Neural progenitor cell (in vitro differentiated cells): ENCODE results near the gene CALY. TPM values are rescaled to one million over a fixed set of nuclear protein-coding genes. Genes with fewer than 3 reads are reported as not detected.

Source experiments
- DNase-seq: peaks from one replicate; pipeline ENCODE4 v3.0.0-alpha.2; 2016; ENCODE audit warnings: low spot score
- H2AFZ ChIP-seq: fragments of 200-600 bp; sonication (generic); replicated peaks from 2 replicates; pipeline ENCODE4 v1.6.1; 2016; ENCODE audit warnings: antibody characterized with exemption
- H3F3A ChIP-seq: fragments of 200-600 bp; sonication (generic); 2 replicates; pipeline ENCODE4 v1.6.1; 2016; ENCODE audit warnings: antibody characterized with exemption, low read depth
- H3K27ac ChIP-seq: fragments of 200-600 bp; sonication (generic); 2 replicates; pipeline ENCODE4 v1.5.1; 2016; ENCODE audit warnings: mild to moderate bottlenecking
- H3K27me3 ChIP-seq: fragments of 200-600 bp; sonication (generic); 2 replicates; pipeline ENCODE4 v1.6.1; 2016; ENCODE audit warnings: mild to moderate bottlenecking, moderate library complexity
- H3K36me3 ChIP-seq: fragments of 200-600 bp; sonication (generic); 2 replicates; pipeline ENCODE4 v1.5.1; 2016
- H3K4me1 ChIP-seq: fragments of 200-600 bp; sonication (generic); 2 replicates; pipeline ENCODE4 v1.6.1; 2016; ENCODE audit warnings: mixed run types
- H3K4me2 ChIP-seq: fragments of 200-600 bp; sonication (generic); 2 replicates; pipeline ENCODE4 v1.6.1; 2016
- H3K4me3 ChIP-seq: fragments of 200-600 bp; sonication (generic); 2 replicates; pipeline ENCODE4 v1.5.1; 2016
- H3K79me2 ChIP-seq: fragments of 200-600 bp; sonication (generic); 2 replicates; pipeline ENCODE4 v1.6.1; 2016; ENCODE audit warnings: low read depth
- H3K9ac ChIP-seq: fragments of 200-600 bp; sonication (generic); 2 replicates; pipeline ENCODE4 v1.6.1; 2016
- H3K9me3 ChIP-seq: fragments of 200-600 bp; sonication (generic); 2 replicates; pipeline ENCODE4 v1.5.1; 2016; ENCODE audit warnings: low read depth
- H4K20me1 ChIP-seq: fragments of 200-600 bp; sonication (generic); 2 replicates; pipeline ENCODE4 v1.6.1; 2016; ENCODE audit warnings: low read depth
- H3K27ac Mint-ChIP-seq: 3 replicates; pipeline ENCODE4 v1.8.0; 2021; ENCODE audit warnings: mixed read lengths
- H3K27me3 Mint-ChIP-seq: 2 replicates; pipeline ENCODE4 v1.8.0; 2022; ENCODE audit warnings: low read depth, mild to moderate bottlenecking, inconsistent platforms, moderate library complexity, mixed read lengths; ENCODE audit not compliant: insufficient read depth
- H3K36me3 Mint-ChIP-seq: 3 replicates; pipeline ENCODE4 v1.8.0; 2021; ENCODE audit warnings: mixed read lengths
- H3K4me1 Mint-ChIP-seq: 3 replicates; pipeline ENCODE4 v1.8.0; 2021; ENCODE audit warnings: mixed read lengths
- H3K4me3 Mint-ChIP-seq: 3 replicates; pipeline ENCODE4 v1.8.0; 2021; ENCODE audit warnings: mild to moderate bottlenecking, moderate library complexity, mixed read lengths
- H3K9me3 Mint-ChIP-seq: 3 replicates; pipeline ENCODE4 v1.8.0; 2020; ENCODE audit warnings: mixed read lengths
- EZH2 ChIP-seq: fragments of 200-600 bp; sonication (generic); IDR thresholded peaks from 2 replicates; pipeline ENCODE4 v1.6.1; 2017; ENCODE audit warnings: antibody characterized with exemption, mild to moderate bottlenecking, moderate library complexity
- EZH2phosphoT487 ChIP-seq: fragments of 200-600 bp; sonication (generic); IDR thresholded peaks from 2 replicates; pipeline ENCODE4 v1.6.1; 2017; ENCODE audit warnings: antibody characterized with exemption
- total RNA-seq: library from RNA; depleted of rRNA; stranded (reverse); fragments of >200 nt; gene quantifications from 2 replicates; pipeline ENCODE4 v1.2.3, GENCODE V29; 2015; ENCODE audit warnings: low replicate concordance
- TF ChIP-seq, protein P1 (sequence below): fragments of 200-600 bp; sonication (generic); IDR thresholded peaks from 2 replicates; pipeline ENCODE4 v1.5.1; 2017; ENCODE audit warnings: antibody characterized with exemption, mild to moderate bottlenecking

Gene CALY
- total RNA-seq, 1 donor from 2014 or later: not detected

DNA sequence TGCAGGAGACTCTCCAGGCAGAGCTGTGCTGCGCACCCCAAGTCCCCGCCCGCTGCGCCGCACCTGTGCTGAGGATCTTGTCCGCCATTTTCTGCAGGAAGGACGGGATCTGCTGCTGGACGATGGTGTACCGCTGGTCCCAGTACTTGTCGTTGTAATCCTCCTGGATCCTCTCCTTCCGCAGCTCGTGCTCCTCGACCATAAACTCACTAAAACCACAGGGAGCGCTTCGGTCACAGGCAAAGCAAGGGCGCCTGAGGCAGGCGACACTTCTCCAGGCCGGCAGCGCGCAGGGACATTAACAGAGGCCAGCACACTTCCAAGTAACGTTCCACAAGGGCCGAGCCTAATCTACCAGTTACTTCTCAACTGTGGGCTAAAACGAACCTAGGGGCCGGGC is 46.9 kb downstream of the CALY start:
- Histone ChIP-seq H3K4me3 (no peak overlapping the region), H3K36me3 (no peaks in the 10 kb centered on the region), H3K79me2 (no peaks in the 10 kb centered on the region), H3K27me3 (no peaks in the 10 kb centered on the region), H3K4me1 (no peaks in the 10 kb centered on the region), H3K9ac (no peak overlapping the region), H3K27ac (no peak overlapping the region), H2AFZ (no peak overlapping the region), H3F3A (no peaks in the 10 kb centered on the region), H3K4me2 (no peak overlapping the region), H3K9me3 (no peaks in the 10 kb centered on the region), H4K20me1 (no peaks in the 10 kb centered on the region)
- DNase-seq: no peak
- peaks cover 3% of the 10 kb centered on the region for H3K27me3 Mint-ChIP-seq
- no peak overlapping the region for H3K4me3 Mint-ChIP-seq
- H3K27ac Mint-ChIP-seq: no peak overlapping the region
- TF ChIP-seq EZH2phosphoT487 (no peak), EZH2 (no peak)
- TF ChIP-seq, protein P1, sequence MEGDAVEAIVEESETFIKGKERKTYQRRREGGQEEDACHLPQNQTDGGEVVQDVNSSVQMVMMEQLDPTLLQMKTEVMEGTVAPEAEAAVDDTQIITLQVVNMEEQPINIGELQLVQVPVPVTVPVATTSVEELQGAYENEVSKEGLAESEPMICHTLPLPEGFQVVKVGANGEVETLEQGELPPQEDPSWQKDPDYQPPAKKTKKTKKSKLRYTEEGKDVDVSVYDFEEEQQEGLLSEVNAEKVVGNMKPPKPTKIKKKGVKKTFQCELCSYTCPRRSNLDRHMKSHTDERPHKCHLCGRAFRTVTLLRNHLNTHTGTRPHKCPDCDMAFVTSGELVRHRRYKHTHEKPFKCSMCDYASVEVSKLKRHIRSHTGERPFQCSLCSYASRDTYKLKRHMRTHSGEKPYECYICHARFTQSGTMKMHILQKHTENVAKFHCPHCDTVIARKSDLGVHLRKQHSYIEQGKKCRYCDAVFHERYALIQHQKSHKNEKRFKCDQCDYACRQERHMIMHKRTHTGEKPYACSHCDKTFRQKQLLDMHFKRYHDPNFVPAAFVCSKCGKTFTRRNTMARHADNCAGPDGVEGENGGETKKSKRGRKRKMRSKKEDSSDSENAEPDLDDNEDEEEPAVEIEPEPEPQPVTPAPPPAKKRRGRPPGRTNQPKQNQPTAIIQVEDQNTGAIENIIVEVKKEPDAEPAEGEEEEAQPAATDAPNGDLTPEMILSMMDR: no peak
- peaks cover 22% of the 10 kb centered on the region for H3K36me3 Mint-ChIP-seq
- no peaks in the 10 kb centered on the region for H3K4me1 Mint-ChIP-seq
- H3K9me3 Mint-ChIP-seq: no peaks in the 10 kb centered on the region

DNA sequence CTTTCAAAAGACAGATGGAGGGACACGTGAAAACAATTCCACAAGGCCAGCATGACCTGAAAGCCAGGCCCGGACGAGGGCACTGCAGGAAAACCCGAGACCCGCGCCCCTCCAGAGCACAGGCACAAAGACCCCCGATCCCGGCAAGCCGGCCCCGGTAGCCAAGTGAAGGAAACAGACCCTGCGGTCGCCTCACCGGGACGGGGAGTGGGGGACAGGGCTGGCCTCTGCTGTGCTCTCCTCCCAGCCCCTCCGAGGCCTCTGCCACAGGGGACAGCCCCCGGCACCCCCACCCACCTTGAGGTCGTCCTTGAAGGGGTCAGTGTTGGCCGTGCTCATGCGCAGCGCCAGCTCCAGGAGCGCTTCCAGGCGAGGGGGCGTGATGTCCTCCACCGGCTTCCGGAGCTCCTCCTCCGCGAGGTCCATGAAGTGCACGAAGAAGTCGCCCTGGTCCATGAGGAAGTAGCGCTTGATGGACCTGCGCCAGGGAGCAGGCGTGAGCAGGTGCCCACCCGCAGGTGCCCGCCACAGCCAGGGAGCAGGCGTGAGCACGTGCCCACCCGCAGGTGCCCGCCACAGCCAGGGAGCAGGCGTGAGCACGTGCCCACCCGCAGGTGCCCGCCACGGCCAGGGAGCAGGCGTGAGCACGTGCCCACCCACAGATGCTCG is 48.7 kb downstream of the CALY start:
- H3K4me3 ChIP-seq: no peak overlapping the region
- no peaks in the 10 kb centered on the region for H3K9me3 Mint-ChIP-seq
- H3F3A ChIP-seq: no peaks in the 10 kb centered on the region
- no peak for DNase-seq
- H3K9ac ChIP-seq: no peak overlapping the region
- no peaks in the 10 kb centered on the region for H3K4me1 Mint-ChIP-seq
- H3K4me2 ChIP-seq: no peak overlapping the region
- H3K27ac Mint-ChIP-seq: no peak overlapping the region
- no peaks in the 10 kb centered on the region for H3K4me1 ChIP-seq
- peaks cover 6% of the 10 kb centered on the region for H3K27me3 Mint-ChIP-seq
- H3K27me3 ChIP-seq: no peaks in the 10 kb centered on the region
- H3K36me3 Mint-ChIP-seq: peaks cover 25% of the 10 kb centered on the region
- H3K27ac ChIP-seq: no peak overlapping the region
- H3K9me3 ChIP-seq: no peaks in the 10 kb centered on the region
- no peak for TF ChIP-seq EZH2
- TF ChIP-seq, protein P1: no peak
- no peak for TF ChIP-seq EZH2phosphoT487
- H3K4me3 Mint-ChIP-seq: no peak overlapping the region
- H2AFZ ChIP-seq: no peak overlapping the region
- H3K79me2 ChIP-seq: no peaks in the 10 kb centered on the region
- H3K36me3 ChIP-seq: no peaks in the 10 kb centered on the region
- no peaks in the 10 kb centered on the region for H4K20me1 ChIP-seq

DNA sequence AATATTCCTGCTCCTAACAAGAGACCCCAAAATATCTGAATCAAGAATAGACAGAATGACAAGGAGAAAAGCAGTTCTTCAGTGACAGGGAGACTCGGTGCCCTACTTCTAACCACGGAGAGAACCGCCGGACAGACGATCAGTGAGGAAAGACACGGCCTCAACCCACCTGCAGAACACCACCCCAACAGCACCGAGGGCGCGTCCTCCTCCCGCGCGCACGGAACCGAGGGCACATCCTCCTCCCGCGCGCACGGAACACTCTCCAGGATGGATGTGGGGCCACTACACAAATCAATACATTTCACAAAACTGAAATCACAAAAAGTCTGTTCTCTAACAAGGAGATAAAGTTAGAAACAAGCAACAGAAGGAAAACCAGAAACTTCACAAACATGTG is 50.3 kb downstream of the CALY start:
- H3K36me3 Mint-ChIP-seq: peaks cover 27% of the 10 kb centered on the region

More for the DNA sequence above, 50.3 kb downstream of the CALY start:
- H3K4me2 ChIP-seq: no peak overlapping the region
- Mint-ChIP-seq H3K4me3 (no peak overlapping the region), H3K27me3 (peaks cover 3% of the 10 kb centered on the region), H3K4me1 (no peaks in the 10 kb centered on the region), H3K27ac (no peak overlapping the region), H3K9me3 (no peaks in the 10 kb centered on the region)
- H3K27me3 ChIP-seq: no peaks in the 10 kb centered on the region
- DNase-seq: no peak
- no peaks in the 10 kb centered on the region for H3K9me3 ChIP-seq
- H3K4me3 ChIP-seq: no peak overlapping the region
- H3K79me2 ChIP-seq: no peaks in the 10 kb centered on the region
- TF ChIP-seq, protein P1: no peak
- no peak for TF ChIP-seq EZH2
- no peak for TF ChIP-seq EZH2phosphoT487
- H3F3A ChIP-seq: no peaks in the 10 kb centered on the region
- no peaks in the 10 kb centered on the region for H4K20me1 ChIP-seq
- H3K36me3 ChIP-seq: no peaks in the 10 kb centered on the region
- H3K27ac ChIP-seq: no peak overlapping the region
- no peak overlapping the region for H2AFZ ChIP-seq
- no peaks in the 10 kb centered on the region for H3K4me1 ChIP-seq
- no peak overlapping the region for H3K9ac ChIP-seq
